Measurements from ENCODE around the gene RHBDD1.
"Not testable (repeated sequence)": the region's sequence is repeated elsewhere in the genome, so short reads cannot be mapped to it uniquely, and the experiment has no call there.

Gene RHBDD1

DNA sequence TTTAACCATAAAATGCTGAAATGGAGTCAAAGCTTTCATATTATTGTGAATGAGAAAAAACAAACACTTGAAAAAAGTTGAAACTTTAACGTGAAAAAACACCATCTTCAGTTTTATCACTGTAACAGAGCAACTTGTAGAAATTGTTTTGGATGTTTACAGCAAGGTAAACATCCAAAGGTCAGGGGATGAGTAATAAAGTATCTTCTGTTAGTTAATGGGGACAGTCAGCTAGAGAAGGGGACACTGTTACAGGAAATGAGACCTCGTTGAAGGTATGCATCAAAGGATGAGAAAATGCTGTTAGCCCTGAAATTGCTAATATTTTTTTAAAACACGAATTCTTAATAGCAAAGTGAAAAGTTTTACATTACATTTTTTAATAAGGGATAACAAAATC lies 2.9 kb downstream of the RHBDD1 start:
- Histone ChIP-seq H3K27me3 (no peaks in the 10 kb centered on the region), H4K20me1 (no peaks in the 10 kb centered on the region), H3K27ac (no peak overlapping the region), H3K4me1 (peaks cover 32% of the 10 kb centered on the region), H3K4me2 (no peak overlapping the region), H3K36me3 (peaks cover 14% of the 10 kb centered on the region), H3K9me3 (peaks cover 18% of the 10 kb centered on the region), H3K4me3 (no peak overlapping the region), H3K9ac (no peak overlapping the region)
- no peak for TF ChIP-seq Cebpa-rat (IDR thresholded peaks at IDR 0.05)

DNA sequence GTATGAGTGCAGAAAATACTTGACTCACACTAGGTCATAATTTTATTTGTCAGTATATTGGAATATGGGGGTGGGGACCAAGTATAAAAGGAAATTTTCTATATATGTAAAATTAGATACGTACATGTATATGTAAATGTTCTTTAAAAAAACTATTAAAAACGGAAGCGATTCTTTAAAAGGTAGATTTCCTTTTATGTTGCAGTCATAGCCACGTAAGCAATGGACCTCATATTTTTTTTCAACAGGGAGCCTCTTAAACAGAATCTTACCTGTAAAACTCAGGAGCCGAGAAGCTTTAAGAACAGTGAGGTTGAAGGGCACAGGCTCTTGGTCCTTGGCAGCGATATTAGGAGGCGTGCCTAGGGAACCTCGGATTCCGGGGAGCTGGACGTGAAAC lies 3.3 kb downstream of the RHBDD1 start:
- no peak overlapping the region for H3K4me2 ChIP-seq
- peaks cover 18% of the 10 kb centered on the region for H3K9me3 ChIP-seq
- no peak overlapping the region for H3K9ac ChIP-seq
- H3K27me3 ChIP-seq = no peaks in the 10 kb centered on the region
- no peak for TF ChIP-seq Cebpa-rat (IDR thresholded peaks at IDR 0.05)
- H4K20me1 ChIP-seq = no peaks in the 10 kb centered on the region
- peaks cover 15% of the 10 kb centered on the region for H3K36me3 ChIP-seq
- H3K4me3 ChIP-seq = no peak overlapping the region
- H3K4me1 ChIP-seq = peaks cover 32% of the 10 kb centered on the region
- H3K27ac ChIP-seq = no peak overlapping the region

DNA sequence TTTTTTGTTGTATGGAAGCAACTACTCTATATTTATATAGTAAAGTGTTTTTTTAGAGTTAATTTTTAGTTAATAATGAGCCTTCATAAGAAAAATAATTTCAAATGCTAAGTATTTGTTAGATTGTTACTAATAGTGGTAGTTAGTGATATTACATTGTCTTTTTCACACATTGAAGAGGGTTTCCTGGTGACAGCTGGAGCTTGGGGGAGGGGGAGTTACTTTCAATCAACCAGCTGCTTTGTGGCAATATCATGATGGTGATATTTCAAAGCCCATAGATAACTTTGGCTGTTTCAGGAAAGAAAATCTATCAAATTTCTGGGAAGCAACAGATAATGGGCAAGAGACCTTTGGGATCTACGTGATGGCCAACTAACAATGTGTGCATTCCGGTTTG lies 4.1 kb downstream of the RHBDD1 start:
- H3K27ac ChIP-seq = no peak overlapping the region
- H3K9ac ChIP-seq = no peak overlapping the region
- peaks cover 17% of the 10 kb centered on the region for H3K36me3 ChIP-seq
- H4K20me1 ChIP-seq = no peaks in the 10 kb centered on the region
- TF ChIP-seq Cebpa-rat (IDR thresholded peaks at IDR 0.05) = no peak
- H3K4me3 ChIP-seq = no peak overlapping the region
- H3K4me1 ChIP-seq = peaks cover 26% of the 10 kb centered on the region
- no peaks in the 10 kb centered on the region for H3K27me3 ChIP-seq
- H3K4me2 ChIP-seq = no peak overlapping the region
- H3K9me3 ChIP-seq = peaks cover 18% of the 10 kb centered on the region

DNA sequence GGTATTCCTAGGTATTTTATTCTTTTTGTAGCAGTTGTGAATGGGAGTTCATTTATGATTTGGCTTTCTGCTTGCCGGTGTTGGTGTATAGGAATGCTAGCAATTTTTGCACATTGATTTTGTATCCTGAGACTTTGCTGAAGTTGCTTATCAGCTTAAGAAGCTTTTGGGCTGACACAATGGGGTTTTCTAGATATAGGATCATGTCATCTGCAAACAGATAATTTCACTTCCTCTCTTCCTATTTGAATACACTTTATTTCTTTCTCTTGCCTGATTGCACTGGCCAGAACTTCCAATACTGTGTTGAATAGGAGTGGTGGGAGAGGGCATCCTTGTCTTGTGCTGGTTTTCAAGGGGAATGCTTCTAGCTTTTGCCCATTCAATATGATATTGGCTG lies 7.1 kb downstream of the RHBDD1 start:
- not testable (repeated sequence) for H4K20me1 ChIP-seq, H3K9ac ChIP-seq, H3K27me3 ChIP-seq, H3K4me1 ChIP-seq, H3K4me3 ChIP-seq, H3K27ac ChIP-seq, H3K4me2 ChIP-seq
- Histone ChIP-seq H3K9me3 (peaks cover 18% of the 10 kb centered on the region), H3K36me3 (peaks cover 17% of the 10 kb centered on the region)

DNA sequence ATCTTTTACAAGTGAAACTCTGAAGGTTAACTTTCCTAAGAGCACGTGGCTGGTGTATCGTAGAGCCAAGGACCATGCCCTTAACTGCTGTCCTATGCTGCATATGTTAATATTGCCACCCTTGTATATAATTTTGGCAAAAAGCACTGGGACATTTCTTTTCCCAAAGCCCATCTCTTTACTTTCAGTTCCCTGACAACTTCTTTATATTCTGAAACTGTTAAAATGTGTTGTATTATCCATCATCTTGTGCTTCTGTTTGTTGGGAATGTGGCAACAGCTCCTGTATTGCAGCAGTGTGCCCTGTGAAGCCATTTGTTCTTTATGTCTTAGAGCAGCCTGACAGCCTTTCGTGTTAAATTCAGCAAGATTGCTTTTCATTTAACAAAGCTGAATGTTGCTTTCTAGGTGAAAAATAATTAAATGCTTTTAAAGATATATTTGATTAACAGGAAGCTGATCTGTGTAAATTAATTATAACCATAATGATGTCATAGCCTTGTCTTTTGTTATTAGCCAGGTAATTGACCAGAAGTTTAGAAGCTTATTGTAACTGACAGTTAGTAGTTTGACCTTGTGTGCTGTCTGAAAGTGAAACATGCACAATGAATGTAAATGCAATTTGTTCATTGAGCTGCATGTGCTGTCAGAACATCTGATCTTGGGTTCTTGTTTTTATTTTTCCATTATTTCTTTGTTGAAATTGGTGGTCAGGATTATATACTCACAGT lies 9.7 kb downstream of the RHBDD1 start:
- Histone ChIP-seq H3K4me2 (no peak overlapping the region), H3K27me3 (no peaks in the 10 kb centered on the region), H3K36me3 (peaks cover 13% of the 10 kb centered on the region), H3K27ac (no peak overlapping the region), H3K9ac (no peak overlapping the region), H3K4me1 (no peaks in the 10 kb centered on the region), H4K20me1 (no peaks in the 10 kb centered on the region), H3K4me3 (no peak overlapping the region), H3K9me3 (peaks cover 18% of the 10 kb centered on the region)
- TF ChIP-seq Cebpa-rat (IDR thresholded peaks at IDR 0.05) = no peak

DNA sequence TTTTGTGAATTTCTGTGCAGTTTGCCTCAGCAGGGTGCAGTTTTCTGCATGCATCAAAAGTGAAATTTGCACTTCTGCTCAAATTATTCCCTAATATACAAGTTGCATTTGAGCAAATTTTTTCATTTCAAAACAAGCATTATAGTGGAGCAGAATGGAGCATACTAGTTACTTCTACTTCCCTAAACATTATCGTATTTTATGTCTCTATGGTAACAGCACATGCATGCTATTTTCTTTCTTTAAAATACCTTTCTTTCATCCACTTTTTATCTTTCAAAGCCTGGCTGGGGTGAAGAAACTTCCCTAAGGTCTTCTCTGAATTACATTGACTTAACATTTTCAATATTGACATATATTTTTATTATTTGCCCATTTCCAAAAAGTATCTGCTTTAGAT lies 11.2 kb downstream of the RHBDD1 start:
- Histone ChIP-seq H3K9ac (no peak overlapping the region), H3K36me3 (peaks cover 3% of the 10 kb centered on the region), H3K27ac (no peak overlapping the region), H3K4me3 (no peak overlapping the region), H3K4me2 (no peak overlapping the region), H3K27me3 (no peaks in the 10 kb centered on the region), H3K4me1 (no peaks in the 10 kb centered on the region), H3K9me3 (peaks cover 8% of the 10 kb centered on the region), H4K20me1 (no peaks in the 10 kb centered on the region)
- no peak for TF ChIP-seq Cebpa-rat (IDR thresholded peaks at IDR 0.05)

DNA sequence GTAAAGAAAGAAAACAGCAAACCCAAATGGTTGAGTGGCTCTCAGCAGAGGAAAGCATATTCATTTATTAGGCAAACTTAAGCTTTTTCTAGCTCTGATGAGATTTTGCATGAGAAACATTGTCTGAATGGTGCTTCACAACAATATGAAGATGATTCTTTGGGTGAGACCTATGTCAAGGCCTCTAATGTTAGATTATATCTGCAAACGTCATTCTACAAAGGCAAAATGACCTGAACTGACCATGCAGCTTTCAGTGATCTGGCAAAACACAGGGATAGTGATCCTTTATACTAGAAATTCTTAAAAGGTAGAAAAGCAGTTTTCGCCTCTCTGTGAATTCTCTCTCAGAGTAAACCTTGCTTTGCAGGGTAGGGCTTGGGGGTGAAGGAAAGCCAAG lies 11.7 kb downstream of the RHBDD1 start:
- no peak overlapping the region for H3K27ac ChIP-seq
- peaks cover 4% of the 10 kb centered on the region for H3K9me3 ChIP-seq
- no peak overlapping the region for H3K9ac ChIP-seq
- no peak for TF ChIP-seq Cebpa-rat (IDR thresholded peaks at IDR 0.05)
- no peak overlapping the region for H3K4me3 ChIP-seq
- H4K20me1 ChIP-seq = no peaks in the 10 kb centered on the region
- peaks cover 3% of the 10 kb centered on the region; the same call in 1 of the 2 replicates for H3K36me3 ChIP-seq
- no peaks in the 10 kb centered on the region for H3K27me3 ChIP-seq
- H3K4me1 ChIP-seq = no peaks in the 10 kb centered on the region
- no peak overlapping the region for H3K4me2 ChIP-seq

DNA sequence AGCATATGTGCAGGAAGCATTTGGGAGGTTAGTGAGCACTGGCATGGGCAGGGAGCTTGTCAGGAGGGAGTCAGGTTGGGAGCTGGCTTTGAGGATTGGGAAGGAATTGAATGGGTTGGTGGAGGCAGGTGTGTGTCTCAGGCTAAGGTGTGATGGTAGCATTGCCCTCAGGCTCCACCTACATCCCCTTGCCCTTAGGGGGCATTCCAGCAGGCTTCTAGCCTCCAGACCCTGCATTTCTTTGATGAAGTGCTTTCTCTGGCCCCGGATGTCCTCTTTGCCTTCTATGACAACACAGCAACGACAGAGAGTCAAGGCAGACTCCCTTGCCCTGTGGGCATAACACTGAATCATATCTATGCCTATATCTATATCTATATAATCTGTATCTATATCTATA lies 13.5 kb downstream of the RHBDD1 start:
- Histone ChIP-seq H3K36me3 (peaks cover under 1% of the 10 kb centered on the region; the same call in 1 of the 2 replicates), H3K4me3 (no peak overlapping the region), H3K9ac (no peak overlapping the region), H3K4me1 (no peaks in the 10 kb centered on the region), H3K27ac (no peak overlapping the region), H4K20me1 (no peaks in the 10 kb centered on the region), H3K9me3 (no peaks in the 10 kb centered on the region), H3K4me2 (no peak overlapping the region), H3K27me3 (no peaks in the 10 kb centered on the region)
- no peak for TF ChIP-seq Cebpa-rat (IDR thresholded peaks at IDR 0.05)

DNA sequence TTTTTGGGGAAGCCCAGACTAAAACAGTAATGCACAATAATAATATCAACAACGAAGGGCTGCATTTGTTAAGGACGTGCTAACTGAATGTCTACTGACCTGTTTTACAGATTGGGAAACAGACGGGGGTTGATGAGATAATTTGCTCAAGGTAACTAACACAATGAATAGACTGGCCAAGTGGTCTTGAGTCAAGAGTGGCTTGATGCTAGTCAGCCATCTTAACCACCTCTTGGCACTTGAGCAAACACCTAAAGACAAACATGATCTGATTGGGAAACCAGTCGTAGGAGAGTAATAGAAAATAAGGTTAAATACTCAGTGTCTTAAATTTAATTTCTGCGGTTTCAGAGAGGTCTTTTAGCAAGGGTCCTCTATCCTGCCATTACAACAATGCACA lies 14.2 kb downstream of the RHBDD1 start:
- TF ChIP-seq Cebpa-rat (IDR thresholded peaks at IDR 0.05) = no peak
- H4K20me1 ChIP-seq = no peaks in the 10 kb centered on the region

DNA sequence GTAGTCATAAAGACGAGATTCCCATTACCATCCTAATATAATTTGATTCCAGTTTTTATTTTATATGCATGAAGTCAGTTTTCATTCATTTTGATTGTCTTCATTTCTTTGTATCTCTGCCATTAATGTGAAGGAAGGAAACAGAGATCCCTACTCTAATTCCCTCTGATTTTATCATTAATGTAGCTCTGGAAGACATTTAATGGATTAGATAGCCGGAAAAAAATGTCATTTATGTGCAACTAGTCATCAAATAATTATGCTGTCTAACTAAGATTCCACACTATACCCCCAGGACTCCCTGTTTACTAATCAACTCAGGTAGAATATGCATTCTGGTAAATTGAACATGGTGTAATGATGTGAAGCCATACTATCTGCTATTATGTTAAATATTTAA lies 19.9 kb downstream of the RHBDD1 start:
- Histone ChIP-seq H3K9ac (no peak overlapping the region), H4K20me1 (no peaks in the 10 kb centered on the region), H3K27me3 (no peaks in the 10 kb centered on the region), H3K27ac (no peak overlapping the region), H3K4me3 (no peak overlapping the region), H3K4me1 (no peaks in the 10 kb centered on the region), H3K9me3 (no peaks in the 10 kb centered on the region), H3K36me3 (no peaks in the 10 kb centered on the region), H3K4me2 (no peak overlapping the region)
- no peak for TF ChIP-seq Cebpa-rat (IDR thresholded peaks at IDR 0.05)

More for the DNA sequence above, 14.2 kb downstream of the RHBDD1 start:
- Histone ChIP-seq H3K4me2 (no peak overlapping the region), H3K9me3 (no peaks in the 10 kb centered on the region), H3K9ac (no peak overlapping the region), H3K4me1 (no peaks in the 10 kb centered on the region), H3K36me3 (no peaks in the 10 kb centered on the region), H3K4me3 (no peak overlapping the region), H3K27ac (no peak overlapping the region), H3K27me3 (no peaks in the 10 kb centered on the region)

DNA sequence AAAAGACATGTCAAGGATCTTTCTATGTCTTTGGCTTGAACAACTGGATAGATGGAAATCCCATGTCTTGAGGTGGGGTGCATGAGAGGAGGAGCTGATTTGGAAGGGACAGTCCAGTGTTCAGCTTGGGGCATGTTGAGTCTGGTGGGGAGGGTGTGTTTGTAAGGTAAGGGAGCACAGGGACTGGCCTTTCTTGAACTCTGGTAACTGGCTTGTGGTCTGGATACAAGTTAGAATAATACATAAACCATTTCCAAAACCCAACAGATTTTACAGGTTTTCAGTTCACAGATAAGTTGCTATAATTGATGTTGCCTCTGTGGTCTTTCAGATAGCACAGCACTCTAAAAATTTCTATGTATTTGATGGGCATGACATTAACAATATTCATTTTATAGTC lies 24.2 kb downstream of the RHBDD1 start:
- Histone ChIP-seq H3K9ac (no peak overlapping the region), H3K27ac (no peak overlapping the region), H3K4me2 (no peak overlapping the region), H3K4me3 (no peak overlapping the region), H3K9me3 (no peaks in the 10 kb centered on the region), H4K20me1 (no peaks in the 10 kb centered on the region), H3K4me1 (no peaks in the 10 kb centered on the region), H3K36me3 (peaks cover 6% of the 10 kb centered on the region; the same call in 1 of the 2 replicates), H3K27me3 (no peaks in the 10 kb centered on the region)
- no peak for TF ChIP-seq Cebpa-rat (IDR thresholded peaks at IDR 0.05)

All from BLaER1 (cell line).